GM10266 (cell line): ENCODE data around the gene PTPMT1.

Experiments used
- DNase-seq: peaks from one replicate; pipeline ENCODE4 v3.0.0; 2012; ENCODE audit errors: extremely low spot score
- TF ChIP-seq, protein P1 (sequence below): IDR thresholded peaks from 2 replicates; pipeline ENCODE4 v1.5.1; 2012; ENCODE audit warnings: mild to moderate bottlenecking, low read depth; ENCODE audit not compliant: control insufficient read depth, insufficient read depth; ENCODE audit errors: missing control alignments

The PTPMT1 gene

DNA sequence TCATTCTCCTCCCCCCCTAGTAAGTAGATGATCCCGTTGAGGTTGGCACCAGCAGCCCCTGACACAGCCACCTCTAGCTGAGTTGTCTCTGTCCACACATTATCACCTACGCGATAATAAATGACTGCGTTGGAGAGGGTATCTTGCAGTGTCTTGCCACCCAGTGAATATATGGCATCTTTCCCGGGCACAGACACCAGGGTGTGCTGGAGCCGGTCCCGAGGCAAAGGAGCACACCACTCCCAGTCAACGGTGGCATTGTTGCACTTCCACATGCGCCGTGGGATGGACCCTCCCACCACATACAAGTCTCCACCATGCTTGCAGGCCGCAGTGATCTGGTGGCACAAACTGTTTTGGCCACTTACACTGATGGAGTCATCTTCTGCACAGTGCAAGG is 7.9 kb downstream of the PTPMT1 start:
- TF ChIP-seq, protein P1, sequence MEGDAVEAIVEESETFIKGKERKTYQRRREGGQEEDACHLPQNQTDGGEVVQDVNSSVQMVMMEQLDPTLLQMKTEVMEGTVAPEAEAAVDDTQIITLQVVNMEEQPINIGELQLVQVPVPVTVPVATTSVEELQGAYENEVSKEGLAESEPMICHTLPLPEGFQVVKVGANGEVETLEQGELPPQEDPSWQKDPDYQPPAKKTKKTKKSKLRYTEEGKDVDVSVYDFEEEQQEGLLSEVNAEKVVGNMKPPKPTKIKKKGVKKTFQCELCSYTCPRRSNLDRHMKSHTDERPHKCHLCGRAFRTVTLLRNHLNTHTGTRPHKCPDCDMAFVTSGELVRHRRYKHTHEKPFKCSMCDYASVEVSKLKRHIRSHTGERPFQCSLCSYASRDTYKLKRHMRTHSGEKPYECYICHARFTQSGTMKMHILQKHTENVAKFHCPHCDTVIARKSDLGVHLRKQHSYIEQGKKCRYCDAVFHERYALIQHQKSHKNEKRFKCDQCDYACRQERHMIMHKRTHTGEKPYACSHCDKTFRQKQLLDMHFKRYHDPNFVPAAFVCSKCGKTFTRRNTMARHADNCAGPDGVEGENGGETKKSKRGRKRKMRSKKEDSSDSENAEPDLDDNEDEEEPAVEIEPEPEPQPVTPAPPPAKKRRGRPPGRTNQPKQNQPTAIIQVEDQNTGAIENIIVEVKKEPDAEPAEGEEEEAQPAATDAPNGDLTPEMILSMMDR = no peak
- DNase-seq = no peak

DNA sequence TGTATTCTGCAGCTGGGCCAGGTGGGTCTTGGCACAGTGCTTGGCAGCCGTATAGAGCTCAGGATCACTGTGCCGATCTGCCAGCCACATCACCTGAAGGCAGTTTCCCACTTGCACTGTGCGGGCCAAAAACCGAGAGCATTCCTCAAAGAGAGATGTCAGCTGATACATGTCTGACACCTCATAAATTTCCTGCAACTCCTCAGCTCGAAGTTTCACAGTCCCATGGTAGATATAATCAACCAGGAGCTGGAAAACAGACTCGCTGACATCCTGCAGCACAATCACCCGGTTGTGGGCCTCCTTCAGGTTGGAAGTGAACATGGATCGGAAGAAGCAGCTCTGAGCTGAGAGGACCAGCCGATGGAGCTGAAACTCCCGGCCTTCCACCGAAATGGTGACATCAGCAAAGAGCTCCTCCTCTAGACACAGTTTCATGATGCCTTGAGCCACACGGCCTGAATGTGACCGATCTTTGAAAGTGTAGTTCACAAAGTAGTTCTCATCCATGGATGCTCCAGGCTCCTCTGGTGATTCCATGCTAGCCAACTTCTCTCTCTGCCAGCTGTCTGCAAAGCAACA is 12.2 kb downstream of the PTPMT1 start:
- TF ChIP-seq, protein P1 = no peak
- no peak for DNase-seq

GRCh38 chr11:47578524-47579494 is 13.4 kb downstream of the PTPMT1 start, which contains the start of the genes KBTBD4 and NDUFS3:
TSS of gene KBTBD4 (minus strand) at chr11:47578970. CDS start at chr11:47578951, 19 bp downstream.
TSS of gene NDUFS3 (plus strand) at chr11:47579074. CDS start at chr11:47579092, 18 bp downstream.
- peak; percentile 89 for DNase-seq
- TF ChIP-seq, protein P1 = no peak

GRCh38 chr11:47583844-47584243 is 18.4 kb downstream of the PTPMT1 start:
- TF ChIP-seq, protein P1 = no peak
- DNase-seq = no peak

GRCh38 chr11:47586098-47586855 is 20.9 kb downstream of the PTPMT1 start, which contains the start of gene FAM180B:
TSS of gene FAM180B (plus strand) at chr11:47586678. CDS start at chr11:47586769, 91 bp downstream.
- TF ChIP-seq, protein P1 = no peak
- no peak for DNase-seq

DNA sequence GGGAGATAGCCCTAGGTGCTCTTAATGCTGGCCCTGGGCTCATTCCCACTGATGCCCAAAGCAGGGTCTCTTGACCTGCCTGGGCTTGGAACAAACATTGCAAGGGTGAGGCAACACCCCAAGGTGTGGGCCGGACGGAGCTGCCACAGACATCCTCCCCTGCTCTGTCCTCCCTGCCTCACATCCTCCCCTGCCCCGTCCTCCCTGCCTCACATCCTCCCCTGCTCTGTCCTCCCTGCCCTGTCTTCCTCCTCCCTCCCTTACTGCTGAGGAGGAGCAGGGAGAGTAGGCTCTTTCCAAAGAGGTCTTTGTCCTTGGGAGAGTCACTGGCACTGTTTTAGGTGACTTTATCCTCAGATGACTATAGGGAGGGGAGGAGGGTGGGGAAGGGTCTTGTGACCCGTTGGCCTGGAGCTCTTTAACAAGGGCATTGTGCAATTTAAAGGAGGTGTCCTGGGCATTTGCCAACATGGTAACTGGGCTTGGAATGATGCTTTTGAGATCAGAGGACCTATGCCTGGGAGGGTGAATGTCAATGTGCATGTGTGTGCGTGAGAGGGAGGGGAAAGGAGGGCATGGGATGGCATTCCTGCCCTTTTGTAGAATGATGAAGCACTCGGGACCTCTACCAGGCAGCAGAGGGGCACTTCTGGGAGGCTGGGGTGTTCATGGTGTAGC is 21.8 kb downstream of the PTPMT1 start:
- TF ChIP-seq, protein P1 = no peak
- no peak for DNase-seq
